HG03045 (cell line): ENCODE measurements around the gene TAGLN3.

ENCODE experiments used
- ATAC-seq: cut with Tn5 transposase; IDR thresholded peaks from one replicate; pipeline ENCODE4 v1.9.1; 2021; ENCODE audit warnings: mild to moderate bottlenecking, moderate library complexity; ENCODE audit not compliant: unreplicated experiment

The TAGLN3 gene

DNA sequence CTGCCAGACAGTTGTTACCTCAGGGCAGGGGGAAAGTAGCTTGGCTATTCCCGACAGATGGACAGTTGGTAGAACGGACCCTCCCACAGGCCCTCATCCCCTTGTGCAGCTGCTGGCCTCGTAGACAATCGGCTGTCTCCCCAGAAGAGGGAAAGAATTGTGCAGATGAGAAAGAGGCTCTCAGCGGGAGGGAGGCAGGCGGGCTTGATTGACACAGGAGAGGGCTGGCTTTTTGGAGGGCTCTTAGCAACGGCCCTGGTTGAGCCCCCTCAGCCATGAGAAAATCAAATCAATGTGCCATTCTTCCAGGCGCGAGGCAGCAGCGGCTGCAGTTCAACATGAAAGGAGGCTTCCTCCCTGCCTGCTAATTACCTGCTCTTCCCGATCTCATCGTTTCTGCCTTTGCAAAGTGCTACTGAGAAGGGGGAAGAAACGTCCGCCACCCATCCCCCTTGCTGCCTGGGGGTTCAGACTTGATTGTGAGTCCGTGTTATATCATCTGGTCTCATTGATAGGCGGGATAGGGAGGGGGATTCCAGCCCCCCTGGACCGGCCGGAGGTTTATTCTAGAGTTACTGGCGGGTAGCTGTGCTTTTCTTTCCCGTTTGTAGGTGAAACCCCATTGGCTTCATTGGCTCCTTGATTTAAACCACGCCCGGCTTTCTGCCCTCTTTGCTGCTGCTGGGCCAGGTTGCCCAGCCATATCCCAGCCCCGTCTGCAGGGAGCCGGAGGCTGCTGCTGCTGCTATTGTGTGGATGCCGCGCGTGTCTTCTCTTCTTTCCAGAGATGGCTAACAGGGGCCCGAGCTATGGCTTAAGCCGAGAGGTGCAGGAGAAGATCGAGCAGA lies at the start of gene TAGLN3:
TSS of gene TAGLN3 (plus strand) at position 287 of the 848 bp plus-strand sequence. CDS start at position 788, 501 bp downstream.
- peak; percentile 57 for ATAC-seq

DNA sequence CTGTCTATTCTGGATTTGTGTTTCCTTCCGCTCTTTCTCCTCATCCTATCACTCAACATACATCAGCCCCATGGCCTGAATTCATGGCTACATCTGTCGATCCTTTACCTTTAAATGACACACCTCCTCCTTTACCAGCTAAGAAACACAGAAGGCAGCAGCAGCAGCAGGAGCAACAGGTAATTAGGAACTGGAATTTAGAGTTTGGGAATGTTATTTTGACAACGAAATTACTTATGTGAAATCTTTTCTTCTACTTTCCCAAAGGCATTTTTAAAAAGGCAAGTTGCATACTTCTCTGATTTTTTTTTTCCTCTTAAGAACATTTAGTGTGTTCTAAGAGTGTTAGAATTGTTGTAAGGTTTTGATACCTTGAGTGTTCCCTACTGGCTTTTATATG lies 49.0 kb upstream of the TAGLN3 start:
- no peak for ATAC-seq

DNA sequence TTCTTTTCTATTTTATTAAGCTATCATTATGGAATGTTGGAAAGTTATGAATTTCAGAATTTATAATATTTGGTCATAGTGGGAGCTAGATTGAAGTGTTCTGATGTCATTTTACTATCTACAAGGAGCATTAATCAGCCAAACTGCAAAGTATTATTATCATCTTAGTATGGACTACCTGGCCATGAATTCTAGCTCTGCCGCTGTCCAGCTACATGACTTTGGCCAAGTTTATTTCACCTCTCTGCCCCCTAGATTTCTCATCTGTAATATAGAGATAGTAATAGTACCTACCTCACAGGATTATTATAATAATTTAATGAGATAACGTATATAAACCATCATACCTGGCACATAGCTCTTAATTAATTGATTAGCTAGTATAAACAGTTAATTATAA lies 47.7 kb upstream of the TAGLN3 start:
- no peak for ATAC-seq

DNA sequence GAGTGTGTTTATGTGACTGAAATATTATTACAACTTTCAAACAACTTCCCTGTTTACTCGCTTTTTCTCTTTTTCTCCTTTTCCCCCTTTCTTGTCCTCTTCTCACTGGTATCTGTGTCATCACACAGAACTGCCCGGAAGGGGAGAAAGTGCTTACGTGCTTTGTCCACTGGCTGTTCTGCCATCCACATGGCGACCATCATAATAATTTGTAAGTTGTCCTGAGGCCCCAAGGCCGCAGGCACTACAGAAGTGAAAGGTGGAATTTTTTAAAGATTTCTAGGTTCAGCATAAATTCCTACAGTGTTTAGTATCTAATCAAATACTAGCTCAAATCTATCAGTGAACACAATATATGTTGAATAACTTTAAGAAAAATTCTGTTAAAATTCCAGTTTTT lies 46.6 kb upstream of the TAGLN3 start:
- ATAC-seq = no peak

DNA sequence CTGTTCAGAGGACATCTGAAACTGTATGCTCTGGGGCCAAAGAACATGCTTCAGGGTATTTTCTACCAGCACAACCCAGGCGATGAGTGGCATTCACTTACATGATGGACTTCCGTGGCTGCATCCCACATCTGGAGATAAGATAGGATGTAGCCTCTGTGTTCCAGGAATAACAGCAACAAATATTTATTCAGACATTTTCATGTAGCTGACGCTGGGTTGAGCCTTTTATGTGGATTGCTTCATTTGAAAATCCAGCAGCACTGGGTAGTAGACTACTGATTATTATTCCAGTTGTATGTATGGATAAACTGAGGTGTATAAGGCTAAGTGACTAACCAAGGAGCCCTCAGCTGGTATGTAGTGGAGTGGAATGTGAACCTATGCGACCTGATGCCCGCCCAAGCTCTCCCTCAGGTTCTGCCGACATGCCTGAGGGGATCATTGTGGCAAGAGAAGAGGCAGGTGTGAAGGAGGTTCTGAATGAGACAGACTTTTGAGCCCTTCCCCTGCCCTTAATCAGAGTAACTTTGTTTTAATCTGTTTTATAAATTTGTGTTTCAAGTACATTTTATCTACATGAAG lies 45.8 kb upstream of the TAGLN3 start:
- no peak for ATAC-seq

DNA sequence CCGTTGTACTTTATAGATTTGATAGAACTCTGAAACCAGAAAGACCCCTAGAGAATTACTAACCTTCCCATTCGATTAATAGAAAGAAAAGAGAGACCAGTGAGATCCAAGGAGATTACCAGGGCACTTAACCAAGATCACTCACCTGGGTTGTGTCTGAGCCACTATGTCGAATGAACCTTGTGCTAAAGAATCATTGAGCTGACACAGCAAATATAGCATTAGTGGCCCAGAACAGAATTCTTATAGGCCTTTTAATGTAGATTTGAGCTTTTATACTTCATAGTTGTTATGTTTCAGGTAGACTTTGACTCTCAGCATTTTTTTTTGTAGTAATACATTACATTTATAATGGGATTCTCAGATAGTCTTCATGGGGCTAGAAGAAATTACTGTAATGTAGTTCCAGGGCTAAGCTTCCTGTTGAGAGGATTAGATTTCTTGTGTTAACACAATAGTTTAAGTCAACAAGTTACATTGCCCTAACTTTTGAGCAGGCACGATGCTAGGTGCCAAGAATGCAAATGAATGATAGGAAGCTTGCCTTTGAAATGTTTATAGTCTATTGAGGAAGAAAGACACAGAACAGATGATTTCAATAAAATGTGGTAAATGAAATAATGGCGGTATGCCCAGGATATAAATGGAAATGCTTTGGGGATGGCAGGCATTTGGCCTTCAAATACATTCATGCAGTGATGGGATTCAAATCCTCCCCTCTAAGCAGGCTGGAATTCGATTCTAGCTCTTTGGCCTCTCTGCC lies 44.3 kb upstream of the TAGLN3 start:
- no peak for ATAC-seq

DNA sequence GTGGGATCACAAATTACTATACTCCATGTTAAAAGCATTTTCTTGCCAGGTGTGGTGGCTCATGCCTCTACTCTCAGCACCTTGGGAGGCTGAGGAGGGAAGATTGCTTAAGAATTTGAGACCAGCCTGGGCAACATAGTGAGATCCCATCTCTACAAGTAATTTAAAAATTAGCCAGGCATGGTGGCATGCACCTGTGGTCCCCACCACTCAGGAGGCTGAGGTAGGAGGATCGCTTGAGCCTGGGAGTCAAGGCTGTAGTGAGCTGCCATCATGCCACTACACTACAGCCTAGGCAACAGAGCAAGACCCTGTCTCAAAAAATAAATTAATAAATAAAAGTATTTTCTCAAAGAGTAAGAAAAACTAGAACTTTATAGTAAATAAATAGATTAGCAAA lies 42.8 kb upstream of the TAGLN3 start:
- no peak for ATAC-seq

DNA sequence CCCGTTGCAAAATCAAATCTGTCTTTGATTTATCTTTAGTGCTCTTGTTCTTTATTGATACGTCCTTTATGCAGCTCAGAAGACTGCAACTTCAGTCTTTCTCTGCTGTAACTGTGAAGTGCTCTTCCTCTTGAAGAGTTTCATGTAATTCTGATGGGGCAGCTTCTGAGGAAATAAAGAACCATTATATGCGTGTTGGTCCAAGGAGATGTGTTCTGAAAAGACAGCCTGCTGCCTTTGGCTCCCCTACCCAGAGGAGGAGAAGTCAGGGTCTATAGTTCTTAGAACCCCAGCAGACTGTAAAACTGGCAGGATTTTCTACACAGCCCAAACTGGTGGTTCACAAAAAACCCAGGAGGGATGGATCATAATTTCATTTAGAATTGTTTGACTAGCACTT lies 42.3 kb upstream of the TAGLN3 start:
- no peak for ATAC-seq

DNA sequence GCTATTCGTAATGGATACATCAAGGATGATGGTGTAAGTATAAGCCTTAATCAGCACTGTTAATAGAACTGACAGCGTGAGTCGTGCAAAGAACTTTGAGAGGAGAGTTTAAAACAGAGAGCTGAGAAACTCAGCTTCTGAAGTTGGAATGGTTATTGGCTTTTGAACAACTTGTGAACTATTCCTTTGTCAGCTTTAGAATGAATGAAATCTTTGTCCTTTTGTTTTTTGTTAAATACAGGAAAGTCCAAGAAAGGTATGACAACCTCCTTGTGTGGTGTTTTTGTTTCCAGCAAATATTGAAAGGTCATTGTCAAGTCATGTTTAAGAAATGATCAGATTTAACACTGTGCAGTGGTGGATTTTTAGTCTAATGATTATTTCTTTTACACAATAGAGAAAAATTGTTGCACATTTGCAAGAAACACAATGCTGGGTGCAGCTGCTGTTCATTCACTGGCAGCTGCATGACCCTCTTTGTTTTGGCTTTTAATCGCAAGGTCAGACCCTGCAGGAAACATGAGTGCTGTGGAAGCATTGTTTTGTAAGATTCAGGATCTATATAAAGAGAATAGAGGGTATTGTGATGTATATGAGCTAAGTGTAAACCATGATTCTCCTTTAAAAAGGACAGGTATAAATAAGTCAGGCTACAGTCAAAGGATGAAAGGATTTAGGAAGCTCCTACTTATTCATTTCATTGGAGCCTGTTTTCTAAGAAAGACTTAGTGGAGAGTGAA lies 41.6 kb upstream of the TAGLN3 start:
- no peak for ATAC-seq

DNA sequence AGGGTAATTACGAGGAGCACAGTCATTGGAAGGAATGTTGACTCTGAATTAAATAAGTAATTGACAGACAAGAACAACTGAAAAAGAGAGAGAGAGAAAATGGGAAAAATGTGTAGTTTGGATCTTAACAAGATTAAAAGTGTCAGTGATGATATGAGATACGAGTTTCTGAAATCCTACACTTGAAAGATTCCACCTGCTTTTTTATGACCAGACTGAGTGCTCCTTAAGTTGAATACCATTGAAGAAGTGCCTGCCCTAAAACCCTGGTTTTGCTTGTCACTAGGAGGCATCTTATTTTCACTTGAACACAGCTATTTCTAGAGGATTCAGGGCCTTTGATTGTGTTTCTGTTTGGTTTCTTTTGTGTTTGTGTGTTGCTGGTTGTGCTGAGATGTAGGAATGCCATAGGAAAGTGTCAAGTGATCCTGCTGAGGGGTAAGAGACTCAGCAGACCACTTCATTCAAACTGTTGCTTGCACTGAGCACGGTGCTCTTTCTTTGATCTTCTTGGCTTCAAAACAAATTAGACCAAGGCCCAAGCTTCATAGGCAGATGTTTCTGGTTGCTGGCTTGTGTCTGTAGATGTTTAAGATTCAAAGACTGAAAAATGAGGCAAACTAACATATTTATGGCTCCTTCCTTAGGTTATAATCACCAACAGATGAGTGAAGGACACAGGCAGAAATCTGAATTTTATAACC lies 37.1 kb upstream of the TAGLN3 start:
- no peak for ATAC-seq

DNA sequence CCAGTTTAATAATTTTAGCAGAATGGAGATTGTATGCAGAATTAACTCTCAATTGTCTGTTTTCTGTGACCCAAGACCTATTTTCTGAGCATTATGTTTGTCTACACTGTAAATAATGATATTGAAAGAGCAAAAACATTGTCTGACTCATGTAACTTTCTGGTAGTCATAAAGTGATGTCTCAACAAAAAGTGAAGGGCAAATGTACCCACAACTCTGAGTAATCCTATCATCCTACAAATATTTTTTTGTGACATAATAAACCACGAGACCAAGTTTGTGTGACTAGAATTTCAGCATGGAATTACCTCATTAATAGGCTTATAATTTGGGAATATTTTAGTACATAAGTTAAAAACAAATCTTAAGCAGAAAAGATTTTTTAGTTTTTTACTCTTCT lies 35.3 kb upstream of the TAGLN3 start:
- no peak for ATAC-seq

DNA sequence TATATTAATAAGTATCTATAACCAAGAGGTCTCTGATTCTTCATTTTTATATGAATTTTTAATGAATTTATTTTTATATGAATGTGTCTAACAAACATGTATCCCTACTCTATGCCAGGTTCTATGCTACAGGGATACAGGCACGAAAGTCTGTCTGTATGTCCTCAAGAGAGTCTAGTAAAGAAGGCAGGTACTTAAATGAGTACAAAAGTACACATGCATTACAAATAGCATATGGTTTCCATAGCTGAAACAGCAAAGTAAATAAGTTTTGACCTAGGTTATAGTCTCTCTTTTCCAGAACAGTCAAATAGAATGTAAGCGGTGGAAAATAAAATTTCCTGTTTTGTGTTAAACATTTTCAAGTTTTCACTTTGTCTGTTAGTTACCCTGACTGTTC lies 33.2 kb upstream of the TAGLN3 start:
- ATAC-seq = no peak

DNA sequence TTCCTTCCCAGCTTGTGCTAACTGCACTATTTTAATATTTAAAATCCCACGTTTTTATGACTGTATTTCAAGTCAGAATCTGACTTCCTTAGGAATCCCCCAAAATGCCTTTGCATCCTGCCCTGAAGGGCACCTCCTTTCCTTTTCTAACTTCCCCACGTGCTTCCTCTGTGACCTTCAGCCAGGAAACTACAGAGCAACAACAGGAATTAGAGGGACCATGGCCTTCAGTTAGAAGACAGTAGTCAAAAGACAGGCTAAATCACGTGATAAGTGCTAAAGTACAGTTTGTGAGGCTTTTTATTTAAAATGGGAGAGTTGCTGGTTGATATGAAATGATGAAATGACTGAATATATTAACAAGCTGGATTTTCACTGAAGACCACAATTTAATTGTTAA lies 31.7 kb upstream of the TAGLN3 start:
- no peak for ATAC-seq

DNA sequence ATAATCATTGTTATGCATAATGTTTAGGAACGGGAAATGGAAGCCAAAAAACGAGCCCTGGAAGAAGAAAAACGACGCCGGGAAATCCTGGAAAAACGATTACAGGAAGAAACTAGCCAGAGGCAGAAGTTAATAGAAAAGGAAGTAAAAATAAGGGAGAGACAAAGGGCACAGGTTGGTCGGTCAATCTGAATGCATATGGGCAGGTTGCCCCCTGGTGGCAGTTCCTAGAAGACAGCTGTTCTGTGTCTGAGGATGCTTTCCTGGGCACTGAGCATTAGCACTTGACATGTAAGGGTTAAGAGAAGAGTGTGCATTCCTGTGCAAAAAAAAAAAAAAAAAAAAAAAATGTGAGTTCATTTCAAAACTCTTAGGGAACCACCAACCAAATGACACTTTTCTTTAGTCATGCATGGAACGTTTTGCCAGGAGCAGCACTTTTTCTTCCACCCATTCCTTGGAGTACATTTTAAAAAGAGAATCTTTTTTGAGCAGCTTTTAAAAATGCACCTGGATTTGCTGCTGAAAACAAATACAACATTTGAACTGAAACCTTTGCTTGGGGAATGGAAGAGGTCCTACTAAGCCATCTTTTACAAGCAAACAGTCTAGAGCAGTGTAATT lies 31.0 kb upstream of the TAGLN3 start:
- peak; percentile 96 for ATAC-seq

DNA sequence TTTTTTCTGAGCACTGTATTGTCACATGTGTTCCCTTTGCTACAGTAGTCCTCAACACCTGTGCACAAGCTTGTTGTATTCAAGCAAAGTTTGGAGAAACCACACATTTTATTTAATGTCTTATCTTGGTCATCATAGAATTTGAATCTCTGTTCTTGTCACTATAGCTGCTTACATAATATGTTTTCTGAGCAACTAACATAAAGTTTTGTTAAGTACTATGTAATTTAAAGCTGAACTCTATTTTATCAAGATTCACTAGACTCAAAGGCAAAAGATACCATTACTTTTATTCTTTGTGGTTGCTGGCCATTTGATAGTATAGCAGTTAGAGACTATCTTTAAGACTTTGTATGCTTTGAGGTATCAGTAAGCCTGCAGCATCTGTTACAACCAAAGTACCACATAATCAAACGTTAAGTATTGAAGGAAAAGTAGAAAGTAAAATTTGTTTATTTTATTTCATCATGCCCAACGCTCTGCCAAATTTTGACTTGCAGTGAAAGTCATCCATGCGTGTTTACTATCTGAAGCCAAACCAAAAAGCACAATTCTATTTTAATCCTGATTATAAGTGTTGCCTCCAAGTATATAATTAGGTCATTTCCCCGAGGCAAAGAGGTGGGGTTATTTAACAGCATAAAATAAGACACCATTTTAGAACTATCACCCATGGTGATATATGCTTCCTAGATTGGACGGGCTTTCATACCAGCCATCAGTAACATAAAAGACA lies 30.2 kb upstream of the TAGLN3 start:
- no peak for ATAC-seq

DNA sequence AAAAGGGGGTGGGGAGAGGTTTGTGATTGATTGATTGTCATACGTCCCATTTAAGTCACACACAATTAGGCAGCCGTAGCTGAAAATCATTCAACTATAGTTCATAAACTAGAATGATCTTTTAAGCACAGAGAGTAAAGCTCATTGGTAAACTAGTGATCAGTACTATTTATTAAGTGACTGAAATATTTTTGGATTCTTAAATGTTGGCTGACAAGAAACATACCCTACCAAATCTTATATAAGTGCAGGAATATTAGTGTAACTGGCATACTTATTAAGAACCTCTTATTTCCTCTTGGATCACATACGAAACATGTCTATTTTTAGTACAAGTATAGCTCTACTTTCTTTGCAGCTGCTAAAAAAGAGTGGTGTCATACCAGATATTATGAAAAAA lies 28.3 kb upstream of the TAGLN3 start:
- ATAC-seq = no peak

DNA sequence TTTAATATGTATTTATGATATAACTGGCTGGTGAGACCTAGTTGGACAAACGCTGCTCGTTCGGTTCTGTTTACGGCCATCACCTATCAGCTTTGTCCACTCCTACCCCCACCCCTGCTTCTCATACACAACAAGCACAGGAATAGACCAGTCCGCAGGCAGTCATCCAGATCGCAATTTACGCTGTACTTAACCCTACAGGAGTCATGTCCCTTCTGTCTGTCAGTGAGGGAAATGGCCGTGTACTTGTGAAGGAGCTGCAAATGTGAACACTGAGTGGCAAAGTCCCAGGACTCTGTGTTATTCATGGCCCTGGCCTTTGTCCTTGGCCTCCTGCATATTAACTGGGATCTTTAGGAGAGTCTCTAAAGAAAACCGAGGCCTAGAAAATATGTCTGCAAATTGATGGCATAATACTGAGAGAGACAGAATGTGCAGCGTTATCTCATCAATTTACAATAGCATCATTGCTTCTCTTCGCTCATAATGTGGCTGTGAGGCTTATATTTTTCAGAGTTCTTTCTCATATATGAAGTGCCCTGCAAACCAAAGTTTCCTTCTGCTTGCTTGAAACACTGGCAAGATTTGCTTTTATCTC lies 27.1 kb upstream of the TAGLN3 start:
- ATAC-seq = no peak

DNA sequence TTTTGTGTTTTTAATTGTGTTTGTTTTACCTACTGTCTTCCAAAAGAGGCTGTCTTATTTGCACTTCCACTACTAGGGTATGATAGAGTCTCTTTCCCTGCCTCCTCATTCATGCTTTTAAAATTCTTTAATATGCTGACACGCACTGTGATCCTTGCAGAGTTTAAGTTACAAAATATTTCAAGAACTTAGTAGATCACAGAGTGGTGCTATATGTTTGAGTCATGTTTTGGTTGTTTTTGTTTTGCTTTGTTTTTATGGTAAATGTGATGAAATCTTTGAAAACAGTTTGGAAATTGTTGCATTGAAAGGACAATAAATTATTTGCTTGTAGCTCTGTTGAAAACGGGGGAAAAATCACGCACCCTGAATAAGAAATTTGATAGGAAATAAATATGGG lies 25.8 kb upstream of the TAGLN3 start:
- no peak for ATAC-seq

DNA sequence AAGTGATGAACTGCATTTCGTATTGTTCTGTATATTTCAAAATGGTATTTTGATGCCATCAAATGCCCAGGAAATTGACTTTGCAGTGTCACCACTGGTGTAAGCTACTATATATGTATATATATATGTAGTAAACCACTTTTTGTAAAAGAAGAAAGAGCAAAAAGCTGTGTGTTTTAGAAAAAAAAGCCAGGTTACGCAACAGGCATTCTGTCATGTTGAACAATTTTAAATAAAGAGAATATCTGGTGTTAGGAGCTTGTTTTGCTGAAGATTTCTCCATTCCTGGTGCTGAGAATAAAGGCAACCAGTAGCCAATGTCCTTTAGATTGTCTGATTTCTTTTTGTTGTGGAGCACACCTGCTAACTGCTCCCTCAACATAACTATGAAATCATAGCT lies 23.6 kb upstream of the TAGLN3 start:
- ATAC-seq = no peak
